Left ventricle myocardium inferior (tissue), 1 donor: ENCODE measurements around the gene GPR17. TPM values are rescaled to one million over a fixed set of nuclear protein-coding genes. Genes with fewer than 3 reads are reported as not detected.

Experiments used
- DNase-seq: peaks from one replicate; pipeline ENCODE4 v3.0.0-alpha.2; 2020
- H3K27ac ChIP-seq: fragments of 200-600 bp; replicated peaks from 2 replicates; pipeline ENCODE4 v1.8.0; 2021
- H3K27me3 ChIP-seq: fragments of 200-600 bp; 2 replicates; pipeline ENCODE4 v1.8.0; 2021; ENCODE audit warnings: low read depth
- H3K36me3 ChIP-seq: fragments of 200-600 bp; 2 replicates; pipeline ENCODE4 v1.8.0; 2021
- H3K4me1 ChIP-seq: fragments of 200-600 bp; 2 replicates; pipeline ENCODE4 v1.8.0; 2021
- H3K4me3 ChIP-seq: fragments of 200-600 bp; 2 replicates; pipeline ENCODE4 v1.8.0; 2021; ENCODE audit warnings: mild to moderate bottlenecking, moderate library complexity
- H3K9me3 ChIP-seq: fragments of 200-600 bp; replicated peaks from 2 replicates; pipeline ENCODE4 v1.8.0; 2021
- CTCF ChIP-seq: fragments of 200-600 bp; IDR thresholded peaks from 2 replicates; pipeline ENCODE4 v1.8.0; 2021; ENCODE audit warnings: antibody characterized with exemption, mild to moderate bottlenecking, borderline replicate concordance
- intact Hi-C: fragments of 100-400 bp; cut with micrococcal nuclease; formaldehyde crosslinking; loops from one replicate; pipeline ENCODE4 v1.11.0; 2022
- total RNA-seq: library from RNA; stranded (reverse); fragmentation: NEBNext Ultra II Directional; extraction: Animal tissue kit (Norgen Biotek cat#: 25700); gene quantifications from one replicate; pipeline ENCODE4 v1.2.1, GENCODE V29; 2021
- donor health status: DM: no; HTN: yes; CAD: no; lungs with severe emphysema.

The GPR17 gene
- total RNA-seq, 1 donor from 2014 or later: 0.16 TPM

DNA sequence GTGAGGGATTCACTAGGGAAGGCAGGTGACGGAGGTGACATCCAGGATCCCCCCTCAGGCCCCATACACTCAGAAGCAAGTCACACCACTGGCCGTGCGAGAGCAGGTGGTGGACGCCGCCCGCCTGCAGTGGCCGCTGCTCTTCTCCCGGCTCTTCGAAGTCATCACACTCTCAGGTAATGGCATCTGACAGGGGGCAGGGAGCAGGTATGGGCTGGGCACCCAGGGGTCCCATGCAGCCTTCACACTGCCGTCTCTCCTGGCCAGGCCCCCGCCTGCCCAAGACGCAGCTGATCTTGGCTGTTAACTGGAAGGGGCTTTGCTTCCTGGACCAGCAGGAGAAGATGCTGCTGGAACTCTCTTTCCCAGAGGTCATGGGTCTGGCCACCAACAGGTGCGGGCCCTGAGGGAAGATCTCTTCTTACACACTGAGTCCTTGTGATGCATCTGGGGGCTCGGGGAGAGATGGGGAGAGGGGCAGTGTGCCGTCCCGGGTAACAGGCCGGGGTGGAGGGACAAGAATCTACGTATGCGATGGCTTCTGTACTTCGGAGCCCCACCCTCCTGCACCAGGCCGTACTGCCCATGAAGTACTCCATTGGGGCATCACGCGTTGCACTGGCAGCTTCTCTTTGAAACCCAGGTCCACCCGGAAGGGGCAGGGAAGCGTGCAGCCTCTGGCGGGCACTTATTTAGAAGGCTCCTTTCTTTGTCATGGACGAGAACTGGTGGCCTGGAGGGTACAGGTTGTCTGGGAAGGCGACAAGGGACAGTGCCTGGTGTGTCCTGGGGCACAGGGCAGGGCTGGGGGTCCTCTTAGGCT, 18.8 kb upstream of the GPR17 start:
- Histone ChIP-seq H3K36me3 (no peaks in the 10 kb centered on the region), H3K27ac (no peak overlapping the region), H3K9me3 (no peaks in the 10 kb centered on the region), H3K27me3 (peaks cover 23% of the 10 kb centered on the region), H3K4me3 (no peak overlapping the region), H3K4me1 (peaks cover 73% of the 10 kb centered on the region)
- no peak for DNase-seq
- TF ChIP-seq CTCF: no peak
- intact Hi-C loops: no loop called here

DNA sequence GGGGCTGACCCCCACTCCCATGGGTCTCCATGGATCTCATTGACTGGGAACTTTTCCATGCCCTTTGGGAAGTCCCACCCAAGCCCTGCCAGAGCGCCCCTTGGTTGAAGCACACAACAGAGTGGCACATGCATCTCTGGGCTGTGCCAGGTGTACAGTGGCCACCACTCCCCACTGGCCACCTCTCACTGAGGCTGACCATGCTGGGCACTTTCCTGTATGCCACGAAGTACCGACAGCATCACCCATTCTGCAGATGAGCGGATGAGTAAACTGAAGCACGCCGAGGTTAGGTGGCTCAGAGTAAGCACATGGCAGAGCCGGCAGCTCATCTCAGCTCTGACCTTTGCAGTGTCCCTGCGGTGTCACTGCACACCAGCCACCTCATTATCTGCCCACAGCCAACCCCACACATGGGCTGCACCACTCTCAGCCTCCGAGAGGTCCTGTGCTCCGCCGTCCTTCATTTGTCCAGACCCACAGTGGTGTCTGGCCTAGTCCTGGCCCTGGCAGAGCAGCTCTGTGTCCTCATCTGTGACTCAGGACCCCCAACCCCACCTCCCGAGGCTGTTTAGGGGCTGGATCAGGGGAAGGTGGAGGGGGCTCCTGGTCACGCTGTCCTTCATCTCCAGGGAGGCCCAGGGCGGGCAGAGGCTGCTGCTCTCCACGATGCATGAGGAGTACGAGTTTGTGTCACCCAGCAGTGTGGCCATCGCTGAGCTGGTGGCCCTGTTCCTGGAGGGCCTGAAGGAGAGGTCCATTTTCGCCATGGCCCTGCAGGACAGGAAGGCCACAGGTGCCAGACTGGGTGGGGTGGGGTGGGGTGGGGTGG, 18.0 kb upstream of the GPR17 start:
- H3K27me3 ChIP-seq: peaks cover 22% of the 10 kb centered on the region
- H3K27ac ChIP-seq: no peak overlapping the region
- no peak overlapping the region for H3K4me3 ChIP-seq
- peaks cover 82% of the 10 kb centered on the region for H3K4me1 ChIP-seq
- no peaks in the 10 kb centered on the region for H3K9me3 ChIP-seq
- H3K36me3 ChIP-seq: no peaks in the 10 kb centered on the region
- DNase-seq: peak; percentile 16
- intact Hi-C loops: no loop called here
- no peak for TF ChIP-seq CTCF

DNA sequence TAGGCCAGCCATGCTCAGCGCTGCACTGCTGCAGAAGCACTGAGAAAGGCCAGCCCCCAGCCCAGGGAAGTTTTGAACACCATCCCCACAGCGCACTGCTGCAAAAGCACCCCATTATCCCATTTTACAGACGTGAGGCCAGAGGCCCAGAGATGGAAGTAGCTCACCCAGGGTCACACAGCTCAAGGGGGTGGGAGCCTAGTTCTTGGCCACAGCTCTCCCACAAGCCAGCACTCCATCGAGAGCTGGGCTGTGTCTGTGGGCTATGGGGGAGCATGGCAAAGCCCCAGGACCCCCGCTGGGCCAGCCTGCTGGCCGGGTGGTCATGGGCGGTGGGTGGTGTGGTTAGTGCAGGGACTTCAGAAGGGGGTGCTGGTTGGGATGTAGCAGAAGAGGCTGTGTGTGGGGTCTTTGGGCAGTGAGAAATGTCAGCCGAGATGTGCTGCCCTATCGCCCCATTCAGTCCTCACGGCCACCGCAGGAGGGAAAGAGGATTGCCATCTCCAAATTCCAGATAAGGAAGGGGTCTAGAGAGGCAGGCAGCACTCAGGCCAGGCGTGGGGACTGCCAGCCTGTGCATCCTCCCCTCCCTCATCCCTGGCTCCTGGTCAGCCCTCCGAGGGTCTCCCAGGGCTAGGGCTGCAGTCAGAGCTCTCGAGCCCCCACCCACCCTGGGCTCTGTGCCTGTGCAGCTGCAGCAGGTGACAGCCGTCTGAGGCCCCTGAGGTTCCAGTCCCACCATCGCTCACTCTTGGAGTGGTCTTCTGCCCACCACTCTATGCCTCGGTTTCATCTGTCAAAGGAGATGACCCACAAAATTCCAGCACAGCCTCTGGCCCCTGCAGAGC, 17.0 kb upstream of the GPR17 start:
- TF ChIP-seq CTCF: no peak
- no peak overlapping the region for H3K4me3 ChIP-seq
- H3K27me3 ChIP-seq: peaks cover 12% of the 10 kb centered on the region
- H3K36me3 ChIP-seq: no peaks in the 10 kb centered on the region
- peaks cover 92% of the 10 kb centered on the region for H3K4me1 ChIP-seq
- H3K9me3 ChIP-seq: no peaks in the 10 kb centered on the region
- peak overlapping the region; percentile 94 for H3K27ac ChIP-seq
- intact Hi-C loops: no loop called here
- no peak for DNase-seq

DNA sequence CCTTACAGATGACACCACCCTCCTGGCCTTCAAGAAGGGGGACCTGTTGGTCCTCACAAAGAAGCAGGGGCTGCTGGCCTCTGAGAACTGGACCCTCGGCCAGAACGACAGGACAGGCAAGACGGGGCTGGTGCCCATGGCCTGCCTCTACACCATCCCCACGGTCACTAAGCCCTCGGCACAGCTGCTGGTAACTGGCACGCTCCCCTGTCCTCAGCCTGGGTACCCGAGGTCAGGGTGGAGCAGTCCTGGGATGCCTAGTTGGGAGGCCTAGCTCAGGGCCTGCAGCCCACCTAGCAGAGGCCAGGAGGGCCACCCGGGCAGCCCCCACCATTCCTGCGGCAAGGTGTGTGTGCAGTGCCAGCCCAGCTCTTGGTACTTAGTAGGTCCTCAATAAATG, 16.3 kb upstream of the GPR17 start:
- intact Hi-C loops: no loop called here
- H3K4me3 ChIP-seq: no peak overlapping the region
- no peaks in the 10 kb centered on the region for H3K9me3 ChIP-seq
- TF ChIP-seq CTCF: no peak
- peaks cover 8% of the 10 kb centered on the region for H3K27me3 ChIP-seq
- peak overlapping the region; percentile 94 for H3K27ac ChIP-seq
- peak; percentile 19 for DNase-seq
- no peaks in the 10 kb centered on the region for H3K36me3 ChIP-seq
- peaks cover 97% of the 10 kb centered on the region for H3K4me1 ChIP-seq
